Astrocyte (in vitro differentiated cells and primary cell): ENCODE data around the gene MAGI1. TPM values are rescaled to one million over a fixed set of nuclear protein-coding genes. Genes with fewer than 3 reads are reported as not detected.

Experiments
- DNase-seq: peaks from one replicate; pipeline ENCODE4 v3.0.0-alpha.2; 2010; ENCODE audit warnings: low read depth
- FAIRE-seq: peaks from 2 replicates; lab custom pipeline; 2011; peaks lifted over from hg19 to GRCh38; lab: Jason Lieb, UNC
- H2AFZ ChIP-seq: 2 replicates; pipeline ENCODE4 v1.6.0; 2012; ENCODE audit warnings: low read depth, low read length, inconsistent platforms
- H3K27ac ChIP-seq: 2 replicates; pipeline ENCODE4 v1.5.1; 2011; ENCODE audit warnings: low read depth, low read length, inconsistent platforms
- H3K27me3 ChIP-seq: 2 replicates; pipeline ENCODE4 v1.6.0; 2011; ENCODE audit warnings: low read length, inconsistent platforms; ENCODE audit not compliant: insufficient read depth
- H3K36me3 ChIP-seq: 2 replicates; pipeline ENCODE4 v1.5.1; 2011; ENCODE audit warnings: low read length, inconsistent platforms; ENCODE audit not compliant: insufficient read depth
- H3K4me1 ChIP-seq: 2 replicates; pipeline ENCODE4 v1.5.1; 2011; ENCODE audit warnings: low read length, inconsistent platforms; ENCODE audit not compliant: insufficient read depth
- H3K4me2 ChIP-seq: 2 replicates; pipeline ENCODE4 v1.6.0; 2012; ENCODE audit warnings: low read length, inconsistent platforms
- H3K4me3 ChIP-seq: 2 replicates; pipeline ENCODE4 v1.5.1; 2011; ENCODE audit warnings: low read depth, mild to moderate bottlenecking, low read length, inconsistent platforms; ENCODE audit not compliant: insufficient read depth
- H3K79me2 ChIP-seq: 2 replicates; pipeline ENCODE4 v1.6.0; 2012; ENCODE audit warnings: mild to moderate bottlenecking, low read length, inconsistent platforms; ENCODE audit not compliant: insufficient read depth
- H3K9ac ChIP-seq: 2 replicates; pipeline ENCODE4 v1.6.0; 2012; ENCODE audit warnings: mild to moderate bottlenecking, low read length, inconsistent platforms
- H3K9me3 ChIP-seq: 2 replicates; pipeline ENCODE4 v1.5.1; 2012; ENCODE audit warnings: low read depth, mild to moderate bottlenecking, low read length, inconsistent platforms; ENCODE audit not compliant: insufficient read depth
- H4K20me1 ChIP-seq: 2 replicates; pipeline ENCODE4 v1.6.0; 2012; ENCODE audit warnings: low read length, inconsistent platforms; ENCODE audit not compliant: insufficient read depth
- H3K27ac Mint-ChIP-seq: one replicate; pipeline ENCODE4 v1.8.0; 2021; ENCODE audit warnings: mild to moderate bottlenecking, mixed read lengths; ENCODE audit not compliant: unreplicated experiment
- H3K27me3 Mint-ChIP-seq: one replicate; pipeline ENCODE4 v1.8.0; 2021; ENCODE audit warnings: low read depth, mixed read lengths; ENCODE audit not compliant: unreplicated experiment
- H3K36me3 Mint-ChIP-seq: one replicate; pipeline ENCODE4 v1.8.0; 2021; ENCODE audit warnings: low read depth, mixed read lengths; ENCODE audit not compliant: unreplicated experiment
- H3K4me1 Mint-ChIP-seq: one replicate; pipeline ENCODE4 v1.8.0; 2021; ENCODE audit warnings: low read depth, mixed read lengths; ENCODE audit not compliant: unreplicated experiment
- H3K4me3 Mint-ChIP-seq: one replicate; pipeline ENCODE4 v1.8.0; 2021; ENCODE audit warnings: mild to moderate bottlenecking, moderate library complexity, mixed read lengths; ENCODE audit not compliant: unreplicated experiment
- H3K9me3 Mint-ChIP-seq: one replicate; pipeline ENCODE4 v1.8.0; 2021; ENCODE audit warnings: mild to moderate bottlenecking, mixed read lengths; ENCODE audit not compliant: unreplicated experiment
- EZH2 ChIP-seq: IDR thresholded peaks from 2 replicates; pipeline ENCODE4 v1.6.1; 2012; ENCODE audit warnings: mild to moderate bottlenecking, low read length, inconsistent platforms; ENCODE audit not compliant: insufficient read depth
- total RNA-seq: library from RNA; stranded (reverse); gene quantifications from 2 replicates; pipeline ENCODE4 v1.2.1, GENCODE V29; 2021
- TF ChIP-seq, protein P1 (sequence below): IDR thresholded peaks from 2 replicates; pipeline ENCODE4 v1.5.1; 2011; ENCODE audit warnings: low read depth, mild to moderate bottlenecking, inconsistent platforms, low read length, moderate library complexity; ENCODE audit not compliant: insufficient read depth

MAGI1 gene
- total RNA-seq, 1 donor from 2014 or later = 31.8 TPM

- Histone ChIP-seq H3K4me1 (no peaks in the 10 kb centered on the region), H4K20me1 (peaks cover 32% of the 10 kb centered on the region), H2AFZ (no peak overlapping the region), H3K36me3 (no peaks in the 10 kb centered on the region), H3K4me2 (no peak overlapping the region), H3K79me2 (peaks cover 3% of the 10 kb centered on the region), H3K9ac (no peak overlapping the region), H3K4me3 (no peak overlapping the region), H3K27ac (no peak overlapping the region), H3K9me3 (no peaks in the 10 kb centered on the region), H3K27me3 (no peaks in the 10 kb centered on the region)
- Mint-ChIP-seq H3K4me1 (peaks cover 11% of the 10 kb centered on the region), H3K27me3 (no peaks in the 10 kb centered on the region), H3K4me3 (no peak overlapping the region), H3K9me3 (no peaks in the 10 kb centered on the region), H3K36me3 (no peaks in the 10 kb centered on the region), H3K27ac (no peak overlapping the region)
- TF ChIP-seq, protein P1, sequence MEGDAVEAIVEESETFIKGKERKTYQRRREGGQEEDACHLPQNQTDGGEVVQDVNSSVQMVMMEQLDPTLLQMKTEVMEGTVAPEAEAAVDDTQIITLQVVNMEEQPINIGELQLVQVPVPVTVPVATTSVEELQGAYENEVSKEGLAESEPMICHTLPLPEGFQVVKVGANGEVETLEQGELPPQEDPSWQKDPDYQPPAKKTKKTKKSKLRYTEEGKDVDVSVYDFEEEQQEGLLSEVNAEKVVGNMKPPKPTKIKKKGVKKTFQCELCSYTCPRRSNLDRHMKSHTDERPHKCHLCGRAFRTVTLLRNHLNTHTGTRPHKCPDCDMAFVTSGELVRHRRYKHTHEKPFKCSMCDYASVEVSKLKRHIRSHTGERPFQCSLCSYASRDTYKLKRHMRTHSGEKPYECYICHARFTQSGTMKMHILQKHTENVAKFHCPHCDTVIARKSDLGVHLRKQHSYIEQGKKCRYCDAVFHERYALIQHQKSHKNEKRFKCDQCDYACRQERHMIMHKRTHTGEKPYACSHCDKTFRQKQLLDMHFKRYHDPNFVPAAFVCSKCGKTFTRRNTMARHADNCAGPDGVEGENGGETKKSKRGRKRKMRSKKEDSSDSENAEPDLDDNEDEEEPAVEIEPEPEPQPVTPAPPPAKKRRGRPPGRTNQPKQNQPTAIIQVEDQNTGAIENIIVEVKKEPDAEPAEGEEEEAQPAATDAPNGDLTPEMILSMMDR = peak; percentile 15
- TF ChIP-seq EZH2 = no peak
- DNase-seq (no peak), FAIRE-seq (peak; percentile 20)
These were observed 123.9 kb downstream of the MAGI1 start for GRCh38 chr3:65914740-65915367.

- H3K79me2 ChIP-seq = peaks cover 3% of the 10 kb centered on the region
- H3K4me3 Mint-ChIP-seq = no peak overlapping the region
- no peak for FAIRE-seq
These were observed 124.5 kb downstream of the MAGI1 start for GRCh38 chr3:65914032-65914739.

More at GRCh38 chr3:65914032-65914739, 124.5 kb downstream of the MAGI1 start:
- H3K4me1 ChIP-seq = no peaks in the 10 kb centered on the region
- H3K4me1 Mint-ChIP-seq = peaks cover 7% of the 10 kb centered on the region
- no peaks in the 10 kb centered on the region for H3K27me3 ChIP-seq
- H3K27ac ChIP-seq = no peak overlapping the region
- no peaks in the 10 kb centered on the region for H3K36me3 ChIP-seq
- no peak overlapping the region for H3K27ac Mint-ChIP-seq
- H3K4me3 ChIP-seq = no peak overlapping the region
- no peak overlapping the region for H2AFZ ChIP-seq
- no peak overlapping the region for H3K9ac ChIP-seq
- H3K9me3 ChIP-seq = no peaks in the 10 kb centered on the region
- no peaks in the 10 kb centered on the region for H3K36me3 Mint-ChIP-seq
- H3K27me3 Mint-ChIP-seq = no peaks in the 10 kb centered on the region
- H4K20me1 ChIP-seq = peaks cover 35% of the 10 kb centered on the region
- H3K4me2 ChIP-seq = no peak overlapping the region
- DNase-seq = no peak
- no peak for TF ChIP-seq EZH2
- TF ChIP-seq, protein P1 = no peak
- H3K9me3 Mint-ChIP-seq = no peaks in the 10 kb centered on the region
